ENCODE measurements around the gene EGFR. TPM values are rescaled to one million over a fixed set of nuclear protein-coding genes. Genes with fewer than 3 reads are reported as not detected.

The EGFR gene
- total RNA-seq, 4 donors from 2014 or later = 224 to 292 (median 233) TPM

- intact Hi-C loops (cut with DNase I; ENCODE audit: low total_unique reads) = no loop called here
- TF ChIP-seq POLR2A (IDR thresholded peaks at IDR 0.05) (no peak), CTCF (IDR thresholded peaks at IDR 0.05) (no peak)
- 89 to 93% methylated on average over 6 of the region's 6 CpGs for WGBS, 2 donors
- H3K4me3 ChIP-seq (ENCODE audit: low read depth, poor library complexity, severe bottlenecking) = no peak overlapping the region
- DNase-seq (ENCODE audit: low spot score in 2 of 2) = no peak
Observed at GRCh38 chr7:55241958-55242357, 223.1 kb downstream of the EGFR start.

GRCh38 chr7:55242613-55243012 lies 223.8 kb downstream of the EGFR start:
- intact Hi-C loops (cut with DNase I; ENCODE audit: low total_unique reads) = no loop called here
- 57 to 63% methylated on average over 2 of the region's 2 CpGs for WGBS, 2 donors
- TF ChIP-seq POLR2A (IDR thresholded peaks at IDR 0.05) (no peak), CTCF (IDR thresholded peaks at IDR 0.05) (no peak)
- no peak for DNase-seq (ENCODE audit: low spot score in 2 of 2)
- no peak overlapping the region for H3K4me3 ChIP-seq (ENCODE audit: low read depth, poor library complexity, severe bottlenecking)

GRCh38 chr7:55244006-55244745 lies 225.4 kb downstream of the EGFR start:
- no peak for DNase-seq (ENCODE audit: low spot score in 2 of 2)
- H3K4me3 ChIP-seq (ENCODE audit: low read depth, poor library complexity, severe bottlenecking) = no peak overlapping the region
- WGBS, 2 donors = 88 to 90% methylated on average over 13 of the region's 13 CpGs
- TF ChIP-seq POLR2A (IDR thresholded peaks at IDR 0.05) (no peak), CTCF (IDR thresholded peaks at IDR 0.05) (no peak)
- intact Hi-C loops (cut with DNase I; ENCODE audit: low total_unique reads) = no loop called here

DNA sequence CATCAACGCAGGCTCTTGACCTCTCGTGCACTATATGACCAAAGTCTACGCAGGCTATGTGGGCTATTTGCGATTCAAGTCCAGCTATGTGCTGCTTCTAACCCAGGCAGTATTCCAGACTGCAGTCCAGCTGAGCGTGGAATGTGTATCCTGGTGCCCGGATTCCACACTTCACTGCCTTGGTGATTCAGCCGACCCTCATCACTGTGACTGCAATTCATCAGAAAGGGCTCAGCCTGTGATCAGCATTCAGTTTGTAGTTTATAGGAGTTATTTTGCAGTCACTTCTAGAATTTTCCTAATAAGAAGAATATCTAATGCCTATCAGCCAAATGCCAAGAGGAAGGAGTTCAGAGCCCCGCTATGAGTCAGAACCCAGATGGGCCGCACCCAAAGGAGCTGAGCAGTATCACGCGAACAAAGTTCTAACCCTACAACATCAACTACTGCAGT lies 226.5 kb downstream of the EGFR start:
- WGBS, 2 donors = 52 to 61% methylated on average over 11 of the region's 11 CpGs
- DNase-seq (ENCODE audit: low spot score in 2 of 2) = peak in 1 of 2 donors; percentile 23
- intact Hi-C loops (cut with DNase I; ENCODE audit: low total_unique reads) = no loop called here
- no peak overlapping the region for H3K4me3 ChIP-seq (ENCODE audit: low read depth, poor library complexity, severe bottlenecking)
- TF ChIP-seq CTCF (IDR thresholded peaks at IDR 0.05) (no peak), POLR2A (IDR thresholded peaks at IDR 0.05) (no peak)

GRCh38 chr7:55246171-55246570 lies 227.4 kb downstream of the EGFR start:
- DNase-seq (ENCODE audit: low spot score in 2 of 2) = peak in 1 of 2 donors; percentile 71
- intact Hi-C loops (cut with DNase I; ENCODE audit: low total_unique reads) = no loop called here

More at GRCh38 chr7:55246171-55246570, 227.4 kb downstream of the EGFR start:
- no peak overlapping the region for H3K4me3 ChIP-seq (ENCODE audit: low read depth, poor library complexity, severe bottlenecking)
- TF ChIP-seq POLR2A (IDR thresholded peaks at IDR 0.05) = no peak
- no peak for TF ChIP-seq CTCF (IDR thresholded peaks at IDR 0.05)
- 66 to 72% methylated on average over 5 of the region's 5 CpGs for whole genome bisulfite sequencing, 2 donors

All from lower leg skin (tissue), 4 donors.